GM18867 (cell line): ENCODE results near the gene INSIG1.

Experiments
- ATAC-seq: cut with Tn5 transposase; IDR thresholded peaks from one replicate; pipeline ENCODE4 v1.9.1; 2021; ENCODE audit warnings: mild to moderate bottlenecking, moderate library complexity; ENCODE audit not compliant: unreplicated experiment

The INSIG1 gene

DNA sequence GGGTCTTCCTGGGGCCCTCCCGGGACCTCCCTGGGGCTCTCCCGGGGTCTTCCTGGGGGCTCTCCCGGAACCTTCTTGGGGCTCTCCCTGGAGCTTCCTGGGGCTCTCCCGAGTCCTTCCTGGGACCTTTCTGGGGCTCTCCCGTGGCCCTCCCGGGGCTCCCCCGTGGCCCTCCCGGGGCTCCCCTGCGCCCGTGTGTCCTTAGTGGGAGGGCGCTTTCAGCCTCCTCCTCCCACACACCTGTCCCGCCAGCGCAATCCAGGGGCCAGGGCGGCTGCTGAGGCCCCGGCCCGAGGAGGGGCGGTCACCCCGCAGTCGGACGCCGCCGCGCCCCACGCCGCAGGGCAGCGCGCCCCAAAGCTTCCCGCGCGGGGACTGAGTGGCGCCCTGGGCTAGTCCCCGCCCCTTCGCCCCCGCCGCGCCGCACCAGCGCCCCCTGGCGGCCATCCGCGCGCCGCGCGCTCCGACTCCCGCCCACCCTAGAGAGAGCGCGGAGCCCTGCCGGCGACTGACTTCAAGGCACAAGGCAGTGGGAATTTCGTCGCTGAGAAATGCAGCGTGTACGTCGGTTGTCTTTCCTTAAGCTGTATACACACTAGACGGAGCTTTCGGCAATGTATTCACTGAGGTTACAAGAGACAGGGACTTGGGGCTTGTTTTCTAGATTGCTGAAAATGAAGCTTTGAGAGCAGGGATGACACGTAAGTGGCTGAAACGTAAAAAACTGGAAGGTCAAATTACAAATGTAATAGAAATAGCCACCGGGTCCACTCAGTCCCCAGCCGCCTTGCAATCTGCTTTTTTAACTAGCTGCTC is 47.1 kb downstream of the INSIG1 start:
- ATAC-seq, result peak; percentile 95

DNA sequence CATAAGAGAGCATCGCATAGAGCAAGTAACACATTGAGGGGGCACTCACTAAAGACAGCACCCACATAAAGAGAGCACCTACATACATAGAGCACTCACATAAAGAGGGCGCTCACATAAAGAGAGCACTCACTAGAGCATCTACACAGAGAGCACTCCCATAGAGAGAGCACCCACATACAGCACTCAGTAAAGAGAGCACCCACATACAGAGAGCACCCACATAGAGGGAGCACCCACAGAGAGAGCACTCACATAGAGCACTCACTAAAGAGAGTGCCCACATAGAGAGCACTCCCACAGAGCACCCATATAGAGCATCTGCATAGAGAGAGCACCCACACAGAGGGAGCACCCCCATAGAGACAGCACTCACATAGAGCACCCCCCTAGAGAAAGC is 47.8 kb downstream of the INSIG1 start:
- ATAC-seq, result no peak

DNA sequence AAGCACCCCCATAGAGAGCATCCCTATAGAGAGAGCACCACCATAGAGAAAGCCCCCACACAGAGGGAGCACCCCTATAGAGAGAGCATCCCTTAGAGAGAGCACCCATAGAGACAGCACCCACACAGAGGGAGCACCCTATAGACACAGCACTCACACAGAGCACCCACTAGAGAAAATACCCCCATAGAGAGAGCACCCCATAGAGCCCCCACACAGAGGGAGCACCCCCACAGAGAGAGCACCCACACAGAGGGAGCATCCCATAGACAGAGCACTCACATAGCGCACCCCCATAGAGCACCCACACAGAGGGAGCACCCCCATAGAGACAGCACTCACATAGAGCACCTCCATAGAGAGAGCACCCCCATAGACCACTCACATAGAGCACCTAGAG is 48.6 kb downstream of the INSIG1 start:
- ATAC-seq, result no peak

DNA sequence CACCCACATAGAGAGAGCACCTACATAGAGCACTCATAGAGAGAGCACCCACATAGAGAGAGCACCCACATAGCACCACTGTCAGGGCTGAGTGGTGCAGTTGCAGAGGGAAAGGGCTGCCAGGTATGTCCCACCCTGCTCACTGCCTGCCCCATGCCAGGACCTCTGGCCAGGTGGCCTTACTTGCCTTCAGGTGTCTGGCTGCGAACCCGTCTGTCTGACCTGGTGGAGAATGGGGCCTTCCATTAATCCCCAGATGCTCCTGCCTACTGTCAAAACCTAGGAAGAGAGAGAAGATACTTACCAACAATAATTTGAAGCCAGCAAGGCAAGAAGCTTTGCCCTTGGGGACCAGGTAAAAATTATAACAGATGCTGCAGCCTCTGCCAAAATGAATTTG is 51.1 kb downstream of the INSIG1 start:
- ATAC-seq, result no peak

DNA sequence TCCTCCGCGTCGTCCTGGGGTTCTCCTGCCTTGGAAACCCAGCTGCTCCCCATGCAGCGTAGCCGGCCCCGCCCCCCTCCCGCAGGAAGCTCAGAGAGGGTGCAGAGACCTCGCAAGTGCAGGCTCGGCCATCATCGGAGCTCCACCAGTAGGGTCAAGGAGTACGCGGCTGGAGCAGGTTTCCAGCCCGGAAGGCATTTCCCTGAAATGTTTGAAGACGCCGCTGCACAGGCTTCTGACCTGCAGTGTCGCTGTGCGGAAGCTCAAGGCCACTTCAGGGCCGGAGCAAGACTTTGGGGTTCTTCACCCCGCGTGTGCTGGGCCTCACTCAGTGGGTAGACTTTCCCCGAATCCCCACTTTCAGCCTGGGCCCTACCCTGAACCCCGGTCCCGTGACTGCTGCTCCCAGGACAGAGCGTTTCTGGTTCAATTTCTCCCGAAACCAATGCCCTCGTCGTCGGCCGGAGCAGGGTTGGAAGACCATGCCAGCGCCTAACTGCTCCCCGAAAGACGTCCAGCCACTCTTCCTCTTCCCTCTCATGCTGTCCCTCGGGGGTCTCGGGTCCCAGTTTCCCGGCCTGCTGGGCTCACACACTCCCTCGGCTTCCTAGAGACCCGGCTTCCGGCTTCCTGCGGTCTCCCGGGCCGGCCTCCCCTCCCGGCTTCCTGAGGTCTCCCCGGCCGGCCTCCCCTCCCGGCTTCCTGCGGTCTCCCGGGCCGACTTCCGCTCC is 52.1 kb downstream of the INSIG1 start:
- ATAC-seq, result no peak

DNA sequence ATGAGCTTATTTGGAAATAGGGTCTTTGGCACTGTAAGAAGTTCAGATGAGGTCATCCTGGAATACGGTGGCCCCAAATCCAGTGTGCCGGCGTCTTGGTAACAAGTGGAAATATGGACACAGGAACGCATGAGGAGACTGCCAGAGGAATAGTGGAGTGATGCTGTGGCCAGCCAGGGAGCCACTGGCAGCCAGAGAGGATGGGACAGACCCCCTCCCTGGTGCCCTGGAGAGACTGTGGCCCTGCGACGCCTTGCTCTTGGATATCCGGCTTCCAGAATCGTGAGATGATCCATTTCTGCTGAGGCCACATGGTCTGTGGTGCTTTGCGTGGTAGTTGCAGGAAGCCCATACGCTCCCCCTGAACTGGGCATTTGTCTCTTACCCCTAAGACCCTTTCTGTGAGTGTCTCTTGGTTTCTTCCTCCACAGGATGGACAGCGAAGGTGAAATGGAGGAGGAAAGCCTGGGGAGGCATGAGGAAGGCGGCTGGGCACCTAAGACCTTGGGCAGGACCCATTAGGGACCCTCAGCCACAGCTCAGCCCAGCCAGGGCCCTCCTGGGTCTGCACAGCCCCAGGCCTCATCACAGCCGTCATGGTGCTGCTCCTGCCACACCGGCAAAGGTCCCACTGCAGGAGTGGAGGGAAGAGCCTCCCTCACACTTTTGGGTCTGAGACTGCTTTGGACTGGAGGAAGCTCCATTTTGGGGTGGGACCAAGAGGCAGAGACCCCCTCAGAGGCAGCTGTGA is 53.6 kb downstream of the INSIG1 start:
- no peak for ATAC-seq

DNA sequence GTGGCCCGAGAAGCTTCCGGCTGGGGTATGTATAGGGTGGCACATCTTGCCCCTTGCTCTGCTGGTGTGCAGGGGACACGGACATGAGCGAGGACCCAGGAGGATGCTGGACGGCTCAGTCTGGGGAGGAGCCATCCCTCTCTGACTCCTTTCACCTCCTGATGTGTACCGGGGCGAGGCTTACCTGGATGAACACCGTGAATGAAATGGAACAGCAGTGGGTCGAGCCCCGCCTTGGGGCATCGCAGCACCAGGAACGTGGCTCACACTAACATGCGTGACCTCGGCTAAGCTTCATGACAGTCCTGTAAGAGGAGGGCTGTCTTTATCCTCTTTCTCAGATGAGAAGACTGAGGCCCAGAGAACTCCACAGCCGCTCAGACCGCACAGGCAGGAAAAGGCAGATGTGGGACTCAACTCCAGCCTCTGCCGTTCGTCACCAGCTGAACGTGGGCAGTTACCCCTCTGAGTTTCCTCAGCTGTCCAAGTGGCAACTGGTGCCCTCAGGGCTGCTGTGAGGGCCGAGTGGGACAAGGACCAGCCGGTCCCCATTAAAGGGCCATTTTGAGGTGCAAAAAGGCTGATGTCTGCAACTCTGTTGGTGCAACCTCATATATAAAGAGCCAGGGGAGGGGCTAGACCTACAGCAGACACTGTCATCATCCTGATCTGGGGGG is 54.5 kb downstream of the INSIG1 start:
- no peak for ATAC-seq

DNA sequence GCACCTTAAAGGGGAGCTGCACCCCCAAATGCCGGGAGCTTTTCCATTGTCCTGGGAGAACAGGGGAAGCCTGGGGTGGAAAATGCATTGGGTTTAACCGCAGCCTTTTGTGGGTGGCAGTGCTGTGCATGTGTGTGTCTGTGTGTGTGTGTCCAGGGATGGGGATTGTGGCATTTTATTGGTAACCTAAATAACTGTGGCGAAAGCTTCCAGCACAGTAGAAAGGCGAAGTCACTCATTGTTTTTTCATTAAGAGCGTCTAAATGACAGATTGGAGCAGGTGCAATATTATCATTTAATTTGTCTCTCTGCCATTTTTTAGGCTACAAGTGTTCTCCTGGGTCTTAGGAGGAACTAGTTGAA is 55.1 kb downstream of the INSIG1 start:
- no peak for ATAC-seq

DNA sequence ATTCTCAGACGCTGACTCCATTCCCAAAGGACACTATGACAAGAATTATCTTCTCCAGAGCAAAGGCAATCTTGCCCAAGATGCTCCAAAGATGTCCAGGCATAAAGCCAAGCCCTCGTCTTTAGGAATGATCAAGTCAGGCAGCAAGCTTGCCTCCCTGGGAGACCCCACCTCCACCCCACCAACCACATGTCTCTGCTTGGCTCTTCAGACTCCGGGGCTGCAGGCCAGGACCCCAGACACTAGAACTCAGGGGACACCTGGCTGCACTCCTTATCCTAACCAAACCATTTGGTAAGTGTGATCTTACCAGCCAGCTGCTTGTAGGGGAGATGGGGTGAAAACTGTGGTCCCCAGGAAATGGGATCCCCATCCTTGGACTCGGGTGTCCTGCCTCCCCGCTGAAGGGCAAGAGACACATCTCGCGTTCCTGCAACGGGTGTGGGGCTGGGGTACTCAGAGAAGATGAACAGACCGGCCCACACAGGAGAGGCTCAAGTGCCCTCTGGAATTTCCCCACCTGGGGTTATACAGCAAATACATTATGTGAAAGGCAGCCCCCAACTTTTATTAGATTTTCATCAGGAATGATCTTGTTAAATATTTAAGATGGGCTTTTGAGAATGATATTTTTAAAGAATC is 55.7 kb downstream of the INSIG1 start:
- no peak for ATAC-seq

DNA sequence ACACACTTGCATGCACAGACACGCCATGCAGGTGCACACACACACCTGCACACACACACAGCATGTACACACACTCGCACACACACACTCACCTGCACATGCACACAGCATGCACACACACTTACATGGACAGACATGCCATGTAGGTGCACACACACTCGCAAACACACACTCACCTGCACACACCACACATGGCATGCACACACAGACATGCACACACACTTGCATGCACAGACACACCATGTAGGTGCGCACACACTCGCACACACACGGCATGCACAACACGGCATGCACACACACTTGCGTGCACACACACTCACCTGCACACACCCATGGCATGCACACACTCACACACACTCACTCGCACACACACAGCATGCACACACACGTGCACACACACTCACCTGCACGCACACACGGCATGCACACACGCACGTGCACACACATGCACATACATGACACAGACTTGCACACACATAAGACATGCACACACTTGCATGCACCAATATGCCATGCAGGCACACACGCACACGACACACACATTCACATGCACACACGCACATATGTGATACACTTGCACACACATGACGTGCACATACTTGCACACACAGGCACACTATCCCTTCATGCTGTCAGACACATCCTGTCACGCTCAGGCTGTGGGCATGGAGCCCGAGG is 56.8 kb downstream of the INSIG1 start:
- ATAC-seq, result no peak

DNA sequence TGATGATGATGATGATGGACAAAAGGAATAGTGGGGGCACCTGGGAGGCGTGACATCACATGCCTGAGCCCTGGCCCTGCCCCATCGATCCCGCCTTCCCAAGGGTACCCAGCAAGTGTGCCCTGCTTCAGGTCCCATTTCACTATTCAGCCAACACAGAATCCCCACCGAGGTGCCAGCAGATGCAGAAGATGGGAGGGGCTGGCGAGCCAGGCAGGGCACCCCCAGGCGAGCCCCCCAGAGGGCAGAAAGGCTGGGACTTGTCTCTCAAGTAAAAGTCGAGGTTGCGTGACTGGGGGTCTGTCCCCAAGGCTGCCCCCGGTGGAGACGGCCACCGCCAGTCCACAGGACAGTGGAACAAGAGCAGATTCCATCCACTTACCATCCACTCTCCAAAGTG is 57.5 kb downstream of the INSIG1 start:
- ATAC-seq, result no peak

DNA sequence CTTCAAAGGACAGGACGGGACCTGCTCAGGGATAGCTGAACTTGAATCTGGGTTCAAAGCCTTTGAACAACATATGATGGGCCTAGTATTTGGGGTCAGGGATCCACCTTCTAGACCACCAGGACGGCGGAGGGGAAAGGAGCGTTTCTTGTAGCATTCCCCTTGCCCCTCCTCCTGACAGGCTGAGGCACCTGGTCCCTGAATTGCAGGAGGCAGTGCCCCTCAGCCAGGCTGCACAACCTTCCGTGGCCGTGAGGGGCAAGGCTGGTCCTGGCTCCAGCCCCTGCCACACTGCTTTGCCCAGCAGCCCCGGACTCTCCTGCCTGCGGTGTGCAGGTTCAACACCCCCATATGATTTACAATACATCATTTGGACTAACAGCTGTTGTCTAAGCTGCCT is 58.1 kb downstream of the INSIG1 start:
- ATAC-seq, result no peak

DNA sequence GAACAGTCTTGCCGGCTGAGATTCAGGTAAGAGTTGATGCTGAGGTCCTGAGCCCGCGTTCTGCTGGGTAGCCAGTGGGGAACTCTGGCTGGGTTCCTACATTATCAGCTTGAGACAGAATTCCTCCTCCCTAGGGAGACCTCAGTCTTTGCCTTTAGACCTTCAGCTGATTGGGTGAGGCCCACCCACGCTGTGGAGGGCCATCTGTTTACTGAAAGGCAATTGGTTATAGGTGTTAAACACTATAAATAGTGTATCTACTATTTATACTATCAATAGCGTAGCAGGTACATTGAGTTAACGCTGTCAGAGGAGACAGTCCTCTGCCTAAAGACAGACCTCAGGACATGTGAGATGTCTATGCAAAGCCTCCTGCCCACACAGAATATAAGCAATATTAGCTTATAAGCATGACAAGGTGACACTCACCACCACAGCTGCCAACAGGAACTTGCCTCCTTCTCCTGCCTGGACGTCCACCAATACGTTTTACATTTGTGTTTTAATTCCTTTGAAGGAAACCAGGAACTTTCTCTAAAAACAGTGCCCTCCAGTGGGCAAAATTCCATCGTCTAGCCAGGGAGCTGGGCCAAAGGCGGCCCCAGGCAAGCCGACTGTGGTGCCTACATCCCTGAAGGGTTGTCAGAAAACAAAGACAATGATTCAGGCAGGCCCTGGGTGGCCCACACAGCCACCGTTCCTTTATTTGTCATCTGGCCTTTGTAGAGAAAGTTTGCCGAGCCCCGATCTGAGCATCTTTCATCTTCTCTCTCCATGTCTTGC is 58.8 kb downstream of the INSIG1 start:
- ATAC-seq, result no peak

DNA sequence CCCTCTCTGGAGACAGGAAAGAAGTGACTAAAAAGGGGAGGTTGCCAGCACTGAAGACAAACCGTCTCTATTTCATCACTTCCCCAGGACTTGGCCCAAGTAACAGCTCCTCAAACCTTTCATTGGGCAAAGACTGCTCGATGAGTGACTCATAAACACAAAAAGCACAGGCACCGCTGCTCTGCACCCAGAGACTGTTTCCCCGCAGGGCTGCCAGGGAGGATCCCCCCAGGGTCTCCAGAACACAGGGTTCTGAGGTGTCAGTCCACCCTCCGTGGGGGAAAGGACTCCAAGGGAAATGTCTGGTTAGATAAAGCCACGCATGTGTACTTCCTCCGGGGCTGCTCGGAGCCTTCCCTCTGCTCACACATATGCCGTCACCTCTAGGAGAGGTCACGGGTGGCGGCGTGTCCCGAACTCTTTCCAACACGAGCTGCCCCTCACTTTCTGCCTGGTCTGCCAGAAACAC is 59.9 kb downstream of the INSIG1 start:
- no peak for ATAC-seq

DNA sequence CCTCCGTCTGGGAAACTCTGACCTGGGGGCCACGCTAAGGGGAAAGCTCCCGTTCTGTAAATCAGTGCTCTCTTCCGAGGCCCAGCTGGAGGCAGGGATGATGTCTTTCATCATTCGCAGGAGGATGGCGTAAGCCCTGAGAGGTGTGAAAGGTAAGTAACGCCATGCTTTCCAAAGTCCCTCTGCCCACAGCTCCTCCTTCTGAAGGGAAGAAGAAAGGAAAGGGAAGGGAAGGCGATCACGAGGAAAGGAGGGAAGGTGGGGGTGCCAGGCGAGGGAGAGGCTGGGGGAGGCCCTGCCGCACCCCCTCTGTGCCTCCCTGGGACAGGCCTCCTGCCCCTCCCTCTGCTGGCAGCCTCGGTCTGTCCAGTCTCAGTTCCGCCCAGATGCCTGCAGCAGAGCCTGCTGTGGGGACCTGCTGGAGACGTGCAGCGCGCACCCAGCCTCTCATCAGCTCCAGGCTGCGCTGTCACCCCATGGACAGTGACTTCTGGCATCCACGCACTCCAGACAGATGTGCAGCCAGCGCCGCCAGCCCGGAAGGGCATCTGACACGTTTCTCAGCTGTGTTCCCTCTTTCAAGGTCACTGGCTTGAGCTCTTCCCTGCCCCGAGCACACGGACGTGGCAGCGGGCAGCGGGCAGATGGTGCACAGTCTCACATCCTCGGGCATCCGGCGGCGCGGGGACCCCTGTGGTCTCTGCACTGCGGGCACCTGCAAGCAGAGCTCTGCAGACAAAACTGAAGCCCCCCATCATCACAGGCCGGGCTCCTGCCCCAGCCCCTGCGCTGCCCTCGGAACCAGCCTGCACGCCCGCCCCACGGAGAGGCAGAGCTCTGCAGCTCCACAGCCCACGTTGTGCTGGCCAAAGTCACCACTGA is 60.6 kb downstream of the INSIG1 start:
- no peak for ATAC-seq

DNA sequence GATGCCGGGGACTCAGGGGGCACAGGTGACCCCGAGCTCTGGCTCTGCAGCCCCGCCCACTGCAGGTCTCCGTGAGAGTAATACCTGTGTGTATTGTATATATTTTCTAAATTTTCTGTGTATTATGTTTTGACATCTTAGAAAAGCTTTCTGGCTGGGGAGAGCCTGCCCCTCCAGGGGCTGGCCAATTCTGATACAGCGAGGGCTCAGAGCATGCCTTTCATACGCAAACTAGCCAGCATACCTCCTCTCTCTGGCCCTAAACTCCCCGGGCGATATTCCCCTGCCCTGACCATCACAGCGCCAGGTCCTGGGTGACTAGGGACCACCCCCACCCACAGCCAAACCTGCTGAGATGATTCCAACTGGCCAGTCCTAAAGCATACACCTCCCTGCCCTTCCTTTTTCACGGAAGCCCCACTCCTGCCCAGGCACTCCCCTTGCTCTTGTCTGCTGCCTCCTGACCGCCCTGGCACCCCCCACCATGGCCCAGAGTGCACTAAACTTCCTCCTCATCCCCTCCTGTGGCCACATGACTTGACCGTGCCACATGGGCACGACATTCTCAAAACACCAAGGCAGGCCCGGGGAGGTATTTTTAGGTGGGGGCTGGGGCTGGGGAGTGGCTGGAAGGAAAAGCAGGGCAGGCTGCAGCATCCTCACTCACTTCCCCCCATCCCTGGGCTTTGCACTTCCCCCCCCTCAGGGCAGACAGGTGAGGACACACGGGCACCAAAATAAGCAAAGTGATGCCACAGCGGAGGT is 61.5 kb downstream of the INSIG1 start:
- ATAC-seq, result no peak
